GM19468 (cell line): ENCODE measurements around the gene DUSP5.
A peak's percentile ranks its signal among the peaks of the same experiment; 100 is the strongest.
"Not testable (repeated sequence)": the region's sequence is repeated elsewhere in the genome, so short reads cannot be mapped to it uniquely, and the experiment has no call there.

Experiments
- ATAC-seq: cut with Tn5 transposase; IDR thresholded peaks from one replicate; pipeline ENCODE4 v1.9.1; 2021; ENCODE audit warnings: mild to moderate bottlenecking, moderate library complexity, moderate number of reproducible peaks; ENCODE audit not compliant: unreplicated experiment; ENCODE audit errors: extremely low read depth

Gene DUSP5, protein sequence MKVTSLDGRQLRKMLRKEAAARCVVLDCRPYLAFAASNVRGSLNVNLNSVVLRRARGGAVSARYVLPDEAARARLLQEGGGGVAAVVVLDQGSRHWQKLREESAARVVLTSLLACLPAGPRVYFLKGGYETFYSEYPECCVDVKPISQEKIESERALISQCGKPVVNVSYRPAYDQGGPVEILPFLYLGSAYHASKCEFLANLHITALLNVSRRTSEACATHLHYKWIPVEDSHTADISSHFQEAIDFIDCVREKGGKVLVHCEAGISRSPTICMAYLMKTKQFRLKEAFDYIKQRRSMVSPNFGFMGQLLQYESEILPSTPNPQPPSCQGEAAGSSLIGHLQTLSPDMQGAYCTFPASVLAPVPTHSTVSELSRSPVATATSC

DNA sequence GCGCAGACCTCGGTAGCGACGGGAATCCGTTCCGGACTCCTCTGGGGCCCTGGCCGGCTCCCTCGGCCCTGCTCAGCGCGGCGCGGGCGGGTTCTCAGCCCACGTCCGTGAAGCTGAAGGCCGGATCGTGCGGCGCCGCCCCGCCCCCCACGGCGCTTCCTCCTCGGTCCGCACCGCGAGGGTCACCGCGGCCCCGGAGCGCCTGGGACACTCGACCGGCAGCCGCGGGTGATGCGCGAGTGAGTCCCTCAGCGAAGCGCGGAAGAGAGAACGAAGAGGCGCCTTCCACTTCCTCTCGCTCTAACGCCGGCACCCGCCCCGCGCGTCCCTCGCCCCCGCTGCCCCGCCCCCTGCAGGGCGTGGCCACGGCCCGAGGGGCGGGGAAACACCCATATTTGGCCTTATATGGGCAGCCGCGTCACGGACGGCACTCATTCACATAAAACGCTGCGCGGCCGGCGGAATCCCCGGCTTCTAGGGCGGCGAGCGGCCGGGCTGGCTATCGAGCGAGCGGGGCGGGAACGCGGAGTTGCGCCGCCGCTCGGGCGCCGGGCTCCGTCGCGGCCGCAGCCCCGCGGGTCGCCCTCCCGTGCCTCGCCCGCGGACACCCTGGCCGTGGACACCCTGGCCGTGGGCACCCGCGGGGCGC is at the start of gene DUSP5:
TSS of gene DUSP5 (plus strand) at position 470 of the 649 bp plus-strand sequence. CDS start 215 bp downstream, outside the sequence.
- peak; percentile 64 for ATAC-seq

DNA sequence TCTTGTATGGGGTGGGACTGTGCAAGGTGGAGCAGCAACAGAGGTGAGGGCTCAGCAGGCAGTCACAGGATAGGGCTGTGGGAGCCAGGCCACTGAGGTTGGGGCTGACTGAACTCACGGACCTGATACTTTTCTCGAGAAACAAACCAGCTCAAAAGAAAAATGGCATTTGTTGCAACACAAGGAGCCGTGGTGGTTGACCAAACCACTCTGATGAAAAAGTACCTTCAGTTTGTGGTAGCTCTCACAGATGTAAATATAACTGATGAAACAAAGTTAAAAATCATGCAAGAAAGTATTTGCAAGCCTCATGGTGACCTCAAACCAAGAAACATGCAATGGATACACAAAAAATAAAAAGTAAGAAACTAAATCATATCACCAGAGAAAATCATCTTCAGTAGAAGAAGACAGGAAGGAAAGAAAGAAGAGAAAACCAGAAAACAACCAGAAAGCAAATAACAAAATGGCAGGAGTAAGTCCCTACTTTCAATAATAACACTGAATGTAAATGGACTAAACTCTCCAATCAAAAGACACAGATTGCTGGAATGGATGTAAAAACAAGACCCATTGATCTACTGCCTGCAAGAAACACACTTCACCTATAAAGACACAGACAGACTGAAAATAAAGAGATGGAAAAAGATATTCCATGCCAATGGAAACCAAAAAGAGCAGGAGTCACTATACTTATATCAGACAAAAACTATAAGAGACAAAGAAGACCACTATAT is 48.9 kb upstream of the DUSP5 start:
- ATAC-seq, result no peak

GRCh38 chr10:110455446-110455845 is 42.3 kb upstream of the DUSP5 start:
- no peak for ATAC-seq

GRCh38 chr10:110456046-110456445 is 41.7 kb upstream of the DUSP5 start:
- no peak for ATAC-seq

- ATAC-seq, result no peak
These were observed 41.1 kb upstream of the DUSP5 start for GRCh38 chr10:110456523-110457091.

GRCh38 chr10:110457851-110458250 is 39.9 kb upstream of the DUSP5 start:
- no peak for ATAC-seq

- no peak for ATAC-seq
These were observed 39.3 kb upstream of the DUSP5 start for GRCh38 chr10:110458266-110458920.

DNA sequence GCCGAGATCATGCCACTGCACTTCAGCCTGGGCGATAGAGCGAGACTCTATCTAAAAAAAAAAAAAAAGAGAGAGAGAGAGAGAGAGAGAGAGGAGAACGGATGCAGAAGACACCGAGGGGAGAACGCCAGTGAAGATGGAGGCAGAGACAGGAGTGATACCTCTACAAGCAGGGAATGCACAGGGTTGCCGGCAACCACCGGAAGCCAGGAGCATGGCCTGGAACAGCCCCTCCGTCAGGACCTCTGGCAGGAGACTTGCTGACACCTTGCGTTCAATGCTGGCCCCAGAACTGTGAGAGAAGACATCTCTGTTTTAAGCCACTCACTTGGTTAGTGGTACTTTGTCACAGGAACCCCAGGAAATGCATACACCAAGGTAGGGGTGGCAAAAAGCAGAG is 38.1 kb upstream of the DUSP5 start:
- ATAC-seq, result no peak

DNA sequence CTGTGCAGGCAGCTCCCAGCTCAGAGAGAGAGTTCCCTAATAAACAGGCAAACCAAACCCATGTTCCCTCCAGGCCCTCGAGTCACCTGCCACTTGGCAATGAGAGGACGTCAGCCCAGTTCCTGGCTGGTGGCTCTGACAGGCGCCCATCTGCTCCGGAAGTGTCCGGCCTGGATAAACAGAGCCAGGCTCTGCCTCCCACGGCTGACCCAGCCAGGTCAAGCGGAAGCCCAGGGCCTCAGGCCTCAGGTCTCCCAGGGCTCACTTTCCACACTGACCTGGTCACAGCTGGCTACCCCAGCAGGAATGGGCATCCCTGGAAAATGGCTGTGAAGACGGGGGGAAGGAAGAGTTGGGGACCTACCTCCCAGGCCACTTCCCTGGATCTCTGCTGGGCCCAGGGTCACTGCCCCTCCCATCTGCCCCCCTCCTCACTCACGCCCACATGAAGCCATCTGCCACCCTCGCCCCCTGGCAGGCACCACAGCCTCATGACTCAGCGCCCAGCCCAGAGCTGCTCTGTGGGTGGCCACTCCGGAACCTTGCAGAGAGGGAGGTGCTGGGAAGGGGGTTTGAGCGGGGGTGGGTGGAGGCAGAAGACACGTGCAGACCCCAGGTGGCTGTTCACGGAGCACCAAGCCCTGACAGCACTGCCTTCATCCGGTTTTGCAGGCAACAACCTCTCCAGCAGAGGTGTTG is 37.4 kb upstream of the DUSP5 start:
- ATAC-seq, result no peak

DNA sequence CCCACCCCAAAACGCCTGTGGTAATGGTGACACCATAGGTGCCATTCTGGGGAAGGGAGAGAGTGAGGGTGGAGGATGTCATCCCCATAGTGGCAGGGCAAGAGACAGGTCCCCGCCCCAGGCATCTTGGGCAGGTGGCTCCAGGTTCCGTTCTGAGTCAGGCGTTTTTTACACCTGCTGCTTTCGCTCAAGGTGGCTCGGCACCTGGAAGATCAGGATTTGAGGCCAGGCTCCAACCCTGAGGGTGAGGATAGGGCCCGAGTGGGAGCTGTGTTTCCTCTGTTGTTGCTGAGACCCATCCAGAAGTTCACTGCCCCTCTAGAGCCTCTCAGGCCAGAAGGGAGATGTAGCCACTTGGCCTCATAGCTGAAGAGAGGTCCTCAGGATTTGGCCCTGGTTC is 36.6 kb upstream of the DUSP5 start:
- no peak for ATAC-seq

DNA sequence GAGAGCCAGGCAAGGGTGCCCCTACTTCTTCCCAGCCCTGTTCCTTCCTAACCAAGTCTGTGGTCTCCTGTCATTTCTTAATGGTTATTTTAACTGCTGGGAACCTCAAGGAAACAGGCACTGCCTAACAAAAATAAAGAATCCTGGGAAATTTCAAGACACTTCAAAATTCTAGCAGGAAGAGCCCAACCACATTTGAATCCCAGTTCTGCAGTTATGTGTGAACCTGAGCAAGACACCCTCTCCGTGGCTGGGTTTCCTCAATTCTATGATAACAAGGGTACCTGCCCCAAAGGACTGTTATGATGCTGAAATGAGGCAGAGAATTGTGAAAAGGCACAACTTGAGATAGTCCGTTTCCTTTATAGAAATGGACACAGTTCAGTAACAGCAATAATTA is 36.2 kb upstream of the DUSP5 start:
- ATAC-seq, result no peak

GRCh38 chr10:110462166-110463095 is 35.3 kb upstream of the DUSP5 start:
- no peak for ATAC-seq

DNA sequence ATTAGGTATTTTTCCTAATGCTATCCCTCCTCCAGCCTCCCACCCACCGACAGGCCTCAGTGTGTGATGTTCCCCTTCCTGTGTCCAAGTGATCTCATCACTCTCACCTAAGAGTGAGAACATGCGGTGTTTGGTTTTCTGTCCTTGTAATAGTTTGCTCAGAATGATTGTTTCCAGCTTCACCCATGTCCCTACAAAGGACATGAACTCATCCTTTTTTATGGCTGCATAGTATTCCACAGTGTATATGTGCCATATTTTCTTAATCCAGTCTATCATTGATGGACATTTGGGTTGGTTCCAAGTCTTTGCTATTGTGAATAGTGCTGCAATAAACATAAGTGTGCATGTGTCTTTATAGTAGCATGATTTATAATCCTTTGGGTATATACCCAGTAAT is 29.4 kb upstream of the DUSP5 start:
- not testable (repeated sequence) for ATAC-seq

DNA sequence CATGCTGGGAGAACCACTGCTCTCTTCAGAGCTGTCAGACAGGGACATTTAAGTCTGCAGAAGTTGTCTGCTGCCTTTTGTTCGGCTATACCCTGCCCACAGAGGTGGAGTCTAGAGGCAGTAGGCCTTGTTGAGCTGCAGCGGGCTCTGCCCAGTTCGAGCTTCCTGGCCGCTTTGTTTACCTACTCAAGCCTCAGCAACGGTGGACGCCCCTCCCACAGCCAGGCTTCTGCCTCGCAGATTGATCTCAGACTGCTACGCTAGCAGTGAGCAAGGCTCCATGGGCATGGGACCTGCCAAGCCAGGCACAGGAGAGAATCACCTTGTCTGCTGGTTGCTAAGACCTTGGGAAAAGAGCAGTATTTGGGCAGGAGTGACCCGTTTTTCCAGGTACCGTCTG is 27.2 kb upstream of the DUSP5 start:
- not testable (repeated sequence) for ATAC-seq

DNA sequence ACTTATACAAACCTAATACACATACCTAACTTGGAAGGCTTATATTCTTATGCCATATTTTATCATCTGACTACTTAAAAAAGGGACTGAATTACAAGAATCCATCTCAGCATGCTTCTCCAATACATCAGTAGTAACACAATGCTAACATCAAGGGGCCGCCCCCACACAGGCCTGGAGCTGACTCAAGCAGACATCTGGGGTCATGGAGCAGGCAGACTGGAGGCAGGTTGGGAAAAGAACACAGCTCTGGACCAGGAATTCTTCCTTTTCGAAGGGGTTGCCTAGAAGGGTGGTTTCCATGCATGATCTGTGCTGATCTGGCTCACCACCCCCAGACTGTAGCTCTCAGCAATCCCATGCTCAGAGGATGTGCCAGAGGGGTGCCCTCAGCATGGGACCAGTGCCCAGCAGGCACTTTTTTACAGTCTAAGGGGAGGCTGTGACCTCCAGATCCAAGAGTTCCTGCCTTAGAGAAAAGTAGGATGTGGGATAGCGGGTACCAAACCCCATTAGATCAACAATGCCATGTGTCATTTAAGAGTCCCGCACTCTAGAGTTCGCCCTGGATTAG is 26.1 kb upstream of the DUSP5 start:
- no peak for ATAC-seq

DNA sequence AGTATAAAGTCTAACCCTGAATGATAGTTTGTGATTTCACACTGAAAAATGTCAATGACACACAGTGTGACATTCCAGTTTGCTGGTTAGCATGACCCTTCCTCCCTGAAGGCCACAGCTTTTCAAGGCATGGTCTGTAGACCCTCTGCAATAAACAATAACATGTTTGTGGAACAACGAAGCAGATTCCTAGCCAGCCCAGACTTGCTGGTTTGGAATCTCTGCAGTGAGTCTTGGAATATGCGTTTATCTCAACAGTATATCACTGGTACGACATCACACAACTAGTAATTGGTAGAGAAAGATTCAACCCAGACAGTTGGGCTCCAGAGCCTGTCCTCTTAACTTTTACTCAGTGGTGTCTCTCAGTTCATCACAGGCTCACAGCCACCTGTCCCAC is 23.7 kb upstream of the DUSP5 start:
- no peak for ATAC-seq

GRCh38 chr10:110474826-110475225 is 22.9 kb upstream of the DUSP5 start:
- ATAC-seq, result no peak
